ENCODE data around the gene CCDC91.
"Not testable (repeated sequence)": the region's sequence is repeated elsewhere in the genome, so short reads cannot be mapped to it uniquely, and the experiment has no call there.

Gene CCDC91

DNA sequence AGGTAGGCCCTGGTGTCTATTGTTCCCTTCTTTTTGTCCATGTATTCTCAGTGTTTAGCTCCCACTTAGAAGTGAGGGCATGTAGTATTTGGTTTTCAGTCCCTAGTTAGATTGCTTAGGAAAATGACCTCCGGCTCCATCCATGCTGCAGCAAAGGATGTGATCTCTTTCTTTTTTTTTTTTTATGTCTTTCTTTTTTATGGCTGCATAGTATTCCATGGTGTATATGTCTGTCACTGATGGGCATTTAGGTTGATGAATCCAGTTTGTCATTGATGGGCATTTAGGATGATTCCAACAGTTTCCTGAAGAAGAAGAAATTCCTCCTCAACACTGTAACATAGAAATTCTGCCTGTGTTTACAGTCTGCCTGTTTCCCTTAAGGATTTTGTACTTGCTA is 231.1 kb downstream of the CCDC91 start:
- no peak overlapping the region for H3K4me3 Mint-ChIP-seq
- CTCF ChIA-PET = no interaction called here
- H3K36me3 Mint-ChIP-seq = no peaks in the 10 kb centered on the region
- H3K9me3 Mint-ChIP-seq = no peaks in the 10 kb centered on the region
- no peaks in the 10 kb centered on the region for H3K27me3 Mint-ChIP-seq
- H3K27ac Mint-ChIP-seq = no peak overlapping the region
- no peak for DNase-seq
- H3K4me1 Mint-ChIP-seq = no peaks in the 10 kb centered on the region

DNA sequence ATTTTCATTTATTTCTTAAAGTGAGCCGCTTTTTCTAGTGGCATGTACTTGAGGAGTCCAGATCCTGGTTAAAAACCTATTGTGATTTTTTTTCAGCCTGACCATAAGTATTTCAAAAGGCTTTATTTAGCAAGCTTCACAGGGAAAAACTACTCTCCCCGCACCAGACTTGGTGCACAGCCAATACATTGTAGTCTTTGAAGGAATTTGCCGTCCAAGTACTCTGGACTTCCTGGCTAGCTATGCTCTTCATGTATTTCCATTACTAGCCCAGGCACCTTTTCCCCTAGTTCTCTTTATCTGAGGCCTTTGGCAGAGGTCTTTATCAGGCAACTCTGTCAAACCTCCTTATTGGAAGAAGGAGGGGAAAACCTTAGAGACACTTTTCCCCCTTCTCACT is 234.7 kb downstream of the CCDC91 start:
- Mint-ChIP-seq H3K4me3 (no peak overlapping the region), H3K27me3 (no peaks in the 10 kb centered on the region), H3K4me1 (no peaks in the 10 kb centered on the region), H3K9me3 (no peaks in the 10 kb centered on the region), H3K27ac (no peak overlapping the region), H3K36me3 (no peaks in the 10 kb centered on the region)
- DNase-seq = no peak
- CTCF ChIA-PET = no interaction called here

DNA sequence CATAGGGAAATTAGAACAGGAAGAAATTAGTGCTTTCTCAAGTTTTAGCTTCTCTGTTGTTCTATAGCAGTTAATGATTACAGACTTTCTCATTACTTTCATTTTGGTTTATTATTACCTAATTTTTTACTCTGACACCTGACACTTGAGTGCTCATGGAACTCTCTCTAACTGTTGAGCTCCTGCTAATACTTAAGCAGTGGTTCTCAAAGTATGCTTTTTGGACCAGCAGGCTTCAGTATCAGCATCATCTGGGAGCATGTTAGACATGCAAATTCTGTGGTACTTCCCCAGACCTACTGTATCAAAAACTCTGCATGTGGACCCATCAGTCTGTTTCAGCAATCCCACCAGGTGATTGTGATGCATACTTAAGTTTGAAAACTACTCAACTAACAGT is 235.3 kb downstream of the CCDC91 start:
- Mint-ChIP-seq H3K27ac (no peak overlapping the region), H3K4me3 (no peak overlapping the region), H3K36me3 (no peaks in the 10 kb centered on the region), H3K27me3 (no peaks in the 10 kb centered on the region), H3K9me3 (no peaks in the 10 kb centered on the region), H3K4me1 (no peaks in the 10 kb centered on the region)
- no peak for DNase-seq
- CTCF ChIA-PET = no interaction called here

DNA sequence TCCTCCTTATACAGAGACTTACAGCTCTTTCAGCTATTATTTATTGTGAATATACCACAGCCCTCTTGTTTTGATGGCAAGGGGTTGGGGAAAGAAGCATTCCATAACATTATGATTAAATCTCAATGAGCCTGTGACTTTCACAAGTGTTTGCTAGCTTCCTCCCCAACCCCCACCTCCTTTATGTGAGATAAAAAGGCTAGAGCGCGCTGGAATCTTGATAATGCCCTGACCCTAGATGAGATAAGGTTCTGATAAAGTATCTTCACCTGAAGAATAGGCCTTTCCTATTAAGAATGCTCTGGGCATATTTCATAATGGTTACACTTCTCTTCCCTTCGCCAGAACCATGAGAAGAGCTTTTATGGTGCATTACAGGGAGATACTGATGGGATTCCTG is 236.8 kb downstream of the CCDC91 start:
- Mint-ChIP-seq H3K4me1 (no peaks in the 10 kb centered on the region), H3K36me3 (no peaks in the 10 kb centered on the region), H3K27me3 (no peaks in the 10 kb centered on the region), H3K9me3 (no peaks in the 10 kb centered on the region), H3K27ac (no peak overlapping the region), H3K4me3 (no peak overlapping the region)
- CTCF ChIA-PET = no interaction called here
- DNase-seq = no peak

DNA sequence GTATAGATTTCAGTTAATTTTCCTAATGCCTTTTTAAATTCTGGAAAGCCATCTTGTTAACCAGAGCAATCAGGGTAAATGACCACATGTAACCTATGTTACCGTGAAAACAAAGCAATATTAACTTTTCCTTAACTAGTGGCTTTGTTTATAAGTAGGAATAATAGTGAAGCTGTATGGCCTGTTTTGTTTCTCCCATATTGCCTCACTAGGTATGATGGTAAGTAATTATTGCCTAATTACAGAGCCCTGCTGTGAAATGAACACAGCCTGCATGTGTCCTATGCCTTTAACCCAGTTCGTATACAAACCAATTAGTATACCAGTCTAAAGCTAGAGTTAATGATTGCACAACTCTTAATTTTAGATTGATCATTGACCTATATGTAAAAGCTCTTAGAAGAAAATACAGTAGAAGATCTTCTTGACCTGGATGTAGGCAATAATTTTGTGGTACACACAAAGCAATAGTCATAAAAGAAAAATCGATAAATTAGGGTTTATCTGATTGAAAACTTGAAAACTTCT is 249.9 kb downstream of the CCDC91 start:
- no peaks in the 10 kb centered on the region for H3K27me3 Mint-ChIP-seq
- CTCF ChIA-PET = no interaction called here

DNA sequence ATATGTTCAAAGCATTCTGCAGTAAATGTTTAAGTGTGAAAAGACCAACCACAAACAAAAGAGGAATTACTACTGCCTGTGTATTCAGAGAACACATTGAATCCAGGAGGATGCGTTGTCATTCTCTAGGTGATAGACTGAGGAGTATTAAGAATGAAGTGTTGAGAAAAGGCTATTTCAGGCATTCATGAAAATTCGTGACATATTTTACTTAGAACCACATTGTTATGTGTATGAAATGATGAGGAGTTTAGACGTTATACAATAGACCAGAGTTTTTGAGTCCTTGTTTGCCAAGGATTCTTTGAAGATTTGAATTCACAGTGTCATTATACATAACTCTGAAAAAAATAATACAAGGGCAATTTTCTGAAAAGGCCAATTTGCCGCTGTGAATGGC is 251.8 kb downstream of the CCDC91 start:
- DNase-seq = no peak
- no peaks in the 10 kb centered on the region for H3K9me3 Mint-ChIP-seq
- no peaks in the 10 kb centered on the region for H3K36me3 Mint-ChIP-seq
- H3K4me1 Mint-ChIP-seq = peaks cover 2% of the 10 kb centered on the region
- no peak overlapping the region for H3K4me3 Mint-ChIP-seq
- CTCF ChIA-PET = no interaction called here
- no peak overlapping the region for H3K27ac Mint-ChIP-seq
- no peaks in the 10 kb centered on the region for H3K27me3 Mint-ChIP-seq

More for the DNA sequence above, 249.9 kb downstream of the CCDC91 start:
- Mint-ChIP-seq H3K4me3 (no peak overlapping the region), H3K36me3 (no peaks in the 10 kb centered on the region), H3K4me1 (peaks cover 2% of the 10 kb centered on the region), H3K27ac (no peak overlapping the region), H3K9me3 (no peaks in the 10 kb centered on the region)
- no peak for DNase-seq

DNA sequence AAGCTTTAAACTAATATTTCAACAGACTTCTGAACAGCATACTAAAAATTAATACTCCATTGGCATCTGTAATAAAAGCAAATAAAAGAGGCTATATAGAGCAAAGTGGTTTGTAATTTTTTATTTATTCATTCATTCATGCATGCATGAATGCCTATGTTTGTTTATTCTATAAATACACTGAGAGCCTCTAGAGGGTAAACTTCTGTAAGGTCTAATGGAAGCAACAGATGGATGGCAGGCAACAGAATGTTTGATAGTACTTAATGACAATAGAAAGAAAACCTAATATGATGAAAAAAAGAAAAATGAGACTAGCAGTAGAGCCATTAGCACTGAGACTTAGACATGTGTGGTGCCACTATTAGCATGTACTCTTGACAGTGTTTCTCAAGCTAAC is 253.1 kb downstream of the CCDC91 start:
- Mint-ChIP-seq H3K4me3 (no peak overlapping the region), H3K4me1 (peaks cover 2% of the 10 kb centered on the region), H3K27me3 (no peaks in the 10 kb centered on the region), H3K9me3 (no peaks in the 10 kb centered on the region), H3K36me3 (no peaks in the 10 kb centered on the region), H3K27ac (no peak overlapping the region)
- DNase-seq = no peak
- CTCF ChIA-PET = no interaction called here

DNA sequence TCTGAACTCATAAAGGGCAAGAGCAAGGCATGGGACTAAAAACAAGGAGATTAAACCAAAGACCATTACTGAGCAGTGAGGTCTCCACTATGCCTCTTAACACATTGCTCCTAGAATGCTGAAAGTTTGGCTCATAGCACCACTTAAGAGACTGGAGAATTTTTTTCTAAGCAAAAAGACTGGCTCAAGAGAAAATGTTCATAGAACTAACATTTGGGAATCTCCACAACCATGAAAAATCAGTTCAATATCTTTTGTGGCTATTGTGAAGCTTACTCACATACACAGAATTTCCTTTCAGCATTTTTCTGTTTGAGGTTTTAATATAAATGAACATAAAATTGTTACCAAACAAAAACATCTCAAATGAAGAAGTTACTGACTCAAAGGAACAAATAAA is 255.8 kb downstream of the CCDC91 start:
- Mint-ChIP-seq H3K27ac (no peak overlapping the region), H3K4me1 (no peaks in the 10 kb centered on the region), H3K9me3 (no peaks in the 10 kb centered on the region), H3K36me3 (peaks cover 2% of the 10 kb centered on the region), H3K4me3 (no peak overlapping the region), H3K27me3 (no peaks in the 10 kb centered on the region)
- no peak for DNase-seq
- CTCF ChIA-PET = no interaction called here

DNA sequence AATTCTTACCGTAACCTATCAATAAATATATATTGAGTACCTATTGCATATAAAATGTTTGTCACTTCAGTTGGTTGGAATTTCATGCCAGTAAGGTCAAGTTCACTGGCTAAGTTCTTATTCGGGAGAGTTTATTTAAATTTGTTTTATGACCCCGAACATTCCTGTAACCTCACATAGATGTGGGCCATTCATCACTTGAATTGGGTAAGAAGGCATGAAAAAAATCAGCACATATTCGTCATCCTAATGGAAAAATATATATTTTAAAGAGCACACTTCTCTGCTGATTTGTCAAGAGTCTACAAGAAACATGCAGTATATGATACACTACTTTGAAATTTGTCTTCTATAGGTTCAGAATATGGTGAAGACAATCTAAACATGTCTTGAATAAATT is 263.4 kb downstream of the CCDC91 start:
- H3K36me3 Mint-ChIP-seq = peaks cover 6% of the 10 kb centered on the region
- no peaks in the 10 kb centered on the region for H3K27me3 Mint-ChIP-seq
- H3K4me1 Mint-ChIP-seq = no peaks in the 10 kb centered on the region
- H3K4me3 Mint-ChIP-seq = no peak overlapping the region
- CTCF ChIA-PET = no interaction called here
- DNase-seq = no peak
- no peak overlapping the region for H3K27ac Mint-ChIP-seq
- H3K9me3 Mint-ChIP-seq = no peaks in the 10 kb centered on the region

DNA sequence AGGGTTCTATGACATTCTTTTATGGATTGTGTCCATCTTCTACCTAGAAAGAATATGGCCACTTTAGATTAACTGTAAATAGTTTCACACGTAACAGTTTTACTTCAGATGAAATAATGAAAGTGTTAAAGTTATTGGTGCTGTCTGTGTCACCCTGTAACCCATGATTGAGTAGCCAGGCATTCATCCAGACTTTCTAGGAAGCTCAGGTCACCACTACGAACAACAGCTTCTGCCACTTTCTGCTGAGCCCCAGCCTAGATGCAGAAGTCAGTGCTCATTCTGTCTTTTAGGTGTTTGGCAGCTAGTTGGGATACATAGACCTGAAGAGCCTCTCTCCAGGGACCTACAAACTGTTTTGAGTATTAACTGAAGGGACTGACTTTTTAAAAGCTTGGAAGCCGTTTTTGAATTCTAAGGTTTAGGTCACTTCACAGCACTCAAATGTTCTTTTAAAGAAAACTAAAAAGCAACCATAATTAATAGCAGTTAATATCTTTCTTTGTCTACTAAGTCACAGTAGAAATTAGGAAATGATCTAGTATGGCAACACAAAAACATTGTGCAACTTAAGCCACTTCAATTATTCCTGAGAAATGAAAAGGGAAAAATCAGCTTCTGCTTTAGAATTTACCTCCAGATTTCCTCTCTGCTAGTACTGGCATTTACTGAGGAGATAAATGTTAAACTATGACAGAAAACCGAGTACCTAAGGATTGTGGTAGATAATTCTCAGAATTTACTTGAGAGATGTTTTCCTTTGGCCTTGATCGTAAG is 266.9 kb downstream of the CCDC91 start:
- peaks cover 13% of the 10 kb centered on the region for H3K36me3 Mint-ChIP-seq
- H3K27ac Mint-ChIP-seq = no peak overlapping the region
- H3K4me1 Mint-ChIP-seq = no peaks in the 10 kb centered on the region
- no peaks in the 10 kb centered on the region for H3K27me3 Mint-ChIP-seq
- no peak for DNase-seq
- CTCF ChIA-PET = no interaction called here
- H3K4me3 Mint-ChIP-seq = no peak overlapping the region
- H3K9me3 Mint-ChIP-seq = no peaks in the 10 kb centered on the region

DNA sequence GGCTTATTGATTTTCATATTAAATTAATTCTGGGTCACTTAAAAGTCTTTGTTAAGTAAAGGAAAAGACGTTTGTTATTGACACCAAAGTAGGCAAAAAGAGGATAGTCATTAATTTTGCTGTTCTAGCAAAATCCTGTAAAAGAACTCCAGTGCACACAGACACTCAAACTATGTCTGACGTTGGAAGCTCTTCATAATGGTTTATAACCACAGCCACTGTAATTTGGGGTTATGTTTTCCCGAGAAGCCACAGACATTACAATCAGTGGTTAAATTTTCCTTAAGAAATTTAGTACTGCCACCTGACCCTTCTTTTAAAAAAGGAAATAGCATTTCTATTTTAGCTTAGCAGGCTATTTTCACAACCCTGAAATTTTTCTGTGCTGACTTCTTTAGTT is 267.5 kb downstream of the CCDC91 start:
- peaks cover 11% of the 10 kb centered on the region for H3K36me3 Mint-ChIP-seq
- CTCF ChIA-PET = no interaction called here
- H3K9me3 Mint-ChIP-seq = no peaks in the 10 kb centered on the region
- no peak overlapping the region for H3K27ac Mint-ChIP-seq
- no peak overlapping the region for H3K4me3 Mint-ChIP-seq
- DNase-seq = no peak
- H3K27me3 Mint-ChIP-seq = no peaks in the 10 kb centered on the region
- H3K4me1 Mint-ChIP-seq = no peaks in the 10 kb centered on the region

DNA sequence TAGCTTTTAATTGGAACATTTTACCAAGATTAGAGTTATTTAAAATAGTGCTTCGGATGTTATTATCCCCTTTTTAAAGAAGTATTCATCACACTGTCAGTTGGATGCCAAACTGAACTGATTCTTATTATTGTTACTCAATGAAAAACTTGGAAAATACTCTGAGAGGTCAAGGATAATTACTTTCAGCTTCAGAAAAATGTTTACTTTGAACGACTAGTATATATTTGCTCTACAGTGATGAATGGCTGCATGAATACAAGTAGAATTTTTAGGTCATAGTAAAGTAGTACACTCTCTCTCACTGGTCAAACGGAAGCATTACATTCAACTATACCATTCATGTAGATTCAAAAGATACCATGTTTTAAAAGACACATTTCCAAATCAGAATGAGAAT is 269.2 kb downstream of the CCDC91 start:
- Mint-ChIP-seq H3K27me3 (no peaks in the 10 kb centered on the region), H3K4me1 (no peaks in the 10 kb centered on the region), H3K4me3 (no peak overlapping the region), H3K36me3 (peaks cover 19% of the 10 kb centered on the region), H3K9me3 (no peaks in the 10 kb centered on the region), H3K27ac (no peak overlapping the region)
- CTCF ChIA-PET = interaction anchor here (0.5 kb wide), 1 partner anchor 757 kb away, joined by 3 read pairs; no protein-coding TSS in a partner anchor
- no peak for DNase-seq

DNA sequence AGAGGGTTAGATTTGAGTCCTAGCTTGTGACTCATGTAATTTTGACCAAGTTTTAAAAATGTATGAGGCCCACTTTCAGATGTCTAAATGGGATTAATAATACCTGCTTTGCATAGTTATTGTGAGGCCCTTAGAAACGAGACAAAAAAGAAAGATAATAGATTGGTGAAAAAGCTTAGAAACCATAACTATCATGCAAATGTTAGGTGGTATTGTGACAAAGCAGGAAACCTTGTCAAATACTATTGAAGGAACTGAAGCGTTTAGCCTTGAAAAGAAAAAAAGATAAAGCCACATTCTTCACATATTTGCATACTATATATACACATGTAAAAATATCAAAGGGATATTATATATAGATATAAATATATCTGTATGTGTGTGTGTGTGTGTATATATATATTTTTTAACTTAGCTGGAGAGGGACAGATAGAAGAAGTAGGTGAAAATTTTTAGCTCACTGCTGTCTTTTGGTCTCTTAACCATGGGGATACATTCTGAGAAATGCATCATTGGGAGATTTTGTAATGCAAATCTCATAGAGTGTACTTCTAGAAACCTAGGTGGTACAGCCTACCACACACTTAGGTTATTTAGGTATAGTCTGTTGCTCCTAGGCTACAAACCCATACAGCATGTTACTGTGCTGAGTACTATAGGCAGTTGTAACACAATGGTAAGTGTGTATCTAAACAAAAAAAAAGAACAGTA is 270.3 kb downstream of the CCDC91 start:
- Mint-ChIP-seq H3K27ac (no peak overlapping the region), H3K36me3 (peaks cover 19% of the 10 kb centered on the region), H3K9me3 (no peaks in the 10 kb centered on the region), H3K4me3 (no peak overlapping the region), H3K4me1 (no peaks in the 10 kb centered on the region), H3K27me3 (no peaks in the 10 kb centered on the region)
- DNase-seq = no peak
- CTCF ChIA-PET = no interaction called here

DNA sequence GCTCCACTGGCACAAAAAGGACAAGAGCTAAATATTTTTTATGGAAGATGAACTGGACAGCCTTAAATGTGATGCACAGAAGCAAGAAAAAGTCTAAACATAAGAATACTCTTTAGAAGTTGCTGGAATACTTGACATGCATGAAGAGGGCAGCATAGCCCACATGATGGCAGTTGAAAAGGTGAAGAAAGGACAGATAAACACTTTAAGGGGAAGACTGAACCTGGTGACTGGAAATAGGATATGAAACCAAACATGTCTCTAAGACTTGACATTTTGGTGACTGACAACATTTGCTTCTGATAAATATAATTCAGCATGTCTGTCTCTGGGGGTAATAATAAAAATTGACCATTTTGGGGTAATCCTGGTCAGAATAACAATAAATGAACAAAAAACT is 273.1 kb downstream of the CCDC91 start:
- Mint-ChIP-seq H3K27me3 (no peaks in the 10 kb centered on the region), H3K4me3 (no peak overlapping the region), H3K36me3 (peaks cover 19% of the 10 kb centered on the region), H3K4me1 (no peaks in the 10 kb centered on the region), H3K9me3 (no peaks in the 10 kb centered on the region), H3K27ac (no peak overlapping the region)
- no peak for DNase-seq
- CTCF ChIA-PET = no interaction called here

DNA sequence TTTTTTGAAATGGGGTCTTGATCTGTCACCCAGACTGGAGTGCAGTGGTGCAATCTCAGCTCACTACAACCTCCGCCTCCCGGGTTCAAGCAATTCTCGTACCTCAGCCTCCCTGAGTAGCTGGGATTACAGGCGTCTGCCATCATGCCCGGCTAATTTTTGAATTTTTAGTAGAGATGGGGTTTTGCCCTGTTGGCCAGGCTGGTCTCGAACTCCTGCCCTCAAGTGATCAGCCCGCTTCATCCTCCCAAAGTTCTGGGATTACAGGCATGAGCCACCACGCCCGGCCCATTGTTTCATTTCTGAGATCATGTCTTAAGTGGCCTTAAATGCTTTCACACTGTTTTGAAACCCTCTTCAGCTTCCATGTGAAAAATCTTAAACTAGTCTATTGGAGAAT is 281.5 kb downstream of the CCDC91 start:
- H3K36me3 Mint-ChIP-seq, H3K27me3 Mint-ChIP-seq, DNase-seq, H3K9me3 Mint-ChIP-seq, CTCF ChIA-PET, H3K4me1 Mint-ChIP-seq, H3K4me3 Mint-ChIP-seq, H3K27ac Mint-ChIP-seq: not testable (repeated sequence)
